Hypothalamus (tissue), 51 donors: ENCODE results near the gene CHST8.

Source experiments
- DNase-seq, 51 donors: peaks; one replicate each; lab custom pipeline; 2025; lab: John Stamatoyannopoulos, UW

Gene CHST8

DNA sequence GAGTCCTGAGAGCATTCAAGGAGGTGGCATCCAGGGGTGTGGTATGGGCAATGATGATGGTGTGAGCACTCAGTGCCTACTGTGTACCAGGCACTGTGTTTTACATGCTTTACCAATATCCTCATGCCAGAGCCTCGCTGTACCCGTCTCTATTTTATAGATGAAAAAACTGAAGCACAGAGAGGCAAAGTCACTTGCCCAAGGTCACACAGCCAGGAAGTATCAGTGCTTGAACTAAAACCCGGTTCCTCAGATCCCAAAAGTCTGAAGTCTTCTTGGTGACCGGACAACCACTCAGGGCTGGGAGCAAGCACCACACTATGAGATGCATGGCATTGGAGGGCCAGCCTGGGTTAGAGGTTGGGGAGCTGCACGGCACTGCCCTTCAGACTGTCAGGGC, 84.1 kb downstream of the CHST8 start:
- DNase-seq, result no peak

DNA sequence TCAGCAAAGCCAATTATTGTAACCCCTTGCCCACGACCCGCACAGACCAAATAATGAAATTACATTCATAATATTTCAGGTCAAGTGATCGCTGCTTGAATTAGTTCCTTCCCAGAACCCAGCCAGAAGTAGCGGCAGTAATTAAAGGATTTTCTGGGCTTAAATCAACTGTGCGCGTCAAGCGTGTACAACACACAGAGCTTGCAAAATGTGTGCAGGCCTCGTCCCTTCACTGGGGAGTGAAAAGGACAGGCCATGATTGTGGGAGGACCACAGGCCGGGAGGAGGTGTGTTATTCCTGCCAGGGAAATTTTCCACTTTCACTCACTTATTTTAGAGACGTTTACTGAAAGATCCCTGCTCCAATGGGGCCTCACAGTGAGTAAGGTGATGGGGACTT, 84.9 kb downstream of the CHST8 start:
- DNase-seq, result no peak

DNA sequence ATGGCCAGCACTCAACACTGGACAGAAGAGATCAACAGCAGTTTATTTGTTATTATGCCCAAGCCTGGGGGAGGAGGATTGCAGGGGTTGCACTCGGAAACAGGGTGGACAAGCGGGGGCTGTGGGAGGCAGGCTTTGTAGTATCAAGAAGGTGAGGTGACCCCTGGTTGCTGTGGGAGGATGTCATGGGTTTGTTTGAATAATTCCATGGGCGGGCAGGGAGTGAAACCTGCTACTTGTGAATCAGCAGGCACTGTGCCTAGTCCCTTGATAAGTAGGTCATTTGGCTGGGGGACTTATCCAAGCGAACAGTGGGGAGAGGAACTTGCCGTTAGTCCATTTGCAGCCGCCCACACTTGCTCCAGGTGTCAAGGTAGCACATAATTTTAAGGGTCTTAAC, 90.5 kb downstream of the CHST8 start:
- DNase-seq, result no peak

DNA sequence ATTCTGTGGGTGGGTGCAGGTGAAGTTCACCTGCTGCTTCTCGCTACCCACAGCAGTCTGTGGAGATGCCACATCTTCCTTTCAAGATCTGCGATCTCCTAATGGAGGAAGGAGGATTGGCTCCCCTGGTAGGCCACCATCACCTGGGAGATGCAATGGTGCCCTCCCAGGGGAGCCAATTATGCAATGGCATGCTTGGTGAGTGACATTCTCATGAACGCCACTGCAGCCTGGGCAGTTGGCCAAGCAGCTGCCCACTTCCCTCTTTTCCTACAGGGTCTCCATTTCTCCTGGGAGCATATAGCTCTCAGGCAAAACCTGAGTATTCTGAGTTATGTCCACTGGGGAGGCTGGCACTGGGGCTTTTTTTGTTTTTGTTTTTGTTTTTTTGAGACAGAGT, 91.4 kb downstream of the CHST8 start:
- DNase-seq, result no peak

DNA sequence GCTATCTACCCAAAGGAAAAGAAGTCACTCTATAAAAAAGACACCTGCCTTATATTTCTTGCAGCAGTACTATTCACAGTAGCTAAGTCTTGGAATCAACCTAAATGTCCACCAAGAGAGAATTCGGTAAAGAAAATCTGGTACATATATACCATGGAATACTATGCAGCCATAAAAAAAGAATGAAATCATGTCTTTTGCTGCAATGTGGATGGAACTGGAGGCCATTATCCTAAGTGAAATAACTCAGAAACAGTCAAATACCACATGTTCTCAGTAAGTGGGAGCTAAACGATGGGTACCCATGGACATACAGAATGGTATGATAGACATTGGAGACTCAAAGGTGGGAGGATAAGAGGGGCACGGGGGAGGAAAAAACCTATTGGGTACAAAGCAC, 92.4 kb downstream of the CHST8 start:
- no peak for DNase-seq

DNA sequence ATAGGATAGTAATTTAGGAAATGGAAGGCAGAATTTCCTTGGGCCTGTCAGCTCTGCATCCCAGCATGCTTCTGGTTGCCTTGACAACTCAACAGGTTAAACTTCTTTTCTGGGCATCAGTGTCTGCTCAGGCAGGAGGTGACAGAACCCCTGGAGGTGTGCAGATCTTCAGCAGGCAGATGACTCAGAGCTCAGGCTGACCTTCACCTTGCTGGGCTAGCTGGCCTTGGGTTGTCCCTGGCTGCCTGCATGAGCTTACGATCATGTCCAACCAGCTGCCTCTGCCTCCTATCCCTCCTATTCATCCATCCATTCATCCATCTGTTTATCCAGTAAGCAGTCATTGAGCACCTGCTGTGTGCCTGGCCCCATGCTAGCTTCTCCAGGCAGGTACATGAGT, 93.7 kb downstream of the CHST8 start:
- no peak for DNase-seq

DNA sequence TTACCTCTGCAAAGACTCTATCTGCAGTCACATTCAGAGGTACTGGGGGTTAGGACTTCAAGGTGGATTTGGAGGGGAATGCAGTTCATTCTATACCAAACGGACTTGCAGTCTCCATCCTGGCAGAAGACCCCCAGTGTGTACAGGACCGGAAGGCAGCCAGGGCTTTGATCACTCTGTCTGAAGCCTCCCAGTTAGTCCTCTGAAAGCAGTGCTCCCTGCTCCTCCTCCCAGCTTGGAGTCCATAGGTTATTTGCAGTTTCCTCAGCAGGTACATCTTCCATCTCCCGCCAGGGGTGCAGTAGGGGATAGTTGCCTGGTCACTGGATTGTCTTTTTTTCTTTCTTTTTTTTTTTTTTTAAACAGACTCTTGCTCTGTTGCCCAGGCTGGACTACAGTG, 96.1 kb downstream of the CHST8 start:
- no peak for DNase-seq

DNA sequence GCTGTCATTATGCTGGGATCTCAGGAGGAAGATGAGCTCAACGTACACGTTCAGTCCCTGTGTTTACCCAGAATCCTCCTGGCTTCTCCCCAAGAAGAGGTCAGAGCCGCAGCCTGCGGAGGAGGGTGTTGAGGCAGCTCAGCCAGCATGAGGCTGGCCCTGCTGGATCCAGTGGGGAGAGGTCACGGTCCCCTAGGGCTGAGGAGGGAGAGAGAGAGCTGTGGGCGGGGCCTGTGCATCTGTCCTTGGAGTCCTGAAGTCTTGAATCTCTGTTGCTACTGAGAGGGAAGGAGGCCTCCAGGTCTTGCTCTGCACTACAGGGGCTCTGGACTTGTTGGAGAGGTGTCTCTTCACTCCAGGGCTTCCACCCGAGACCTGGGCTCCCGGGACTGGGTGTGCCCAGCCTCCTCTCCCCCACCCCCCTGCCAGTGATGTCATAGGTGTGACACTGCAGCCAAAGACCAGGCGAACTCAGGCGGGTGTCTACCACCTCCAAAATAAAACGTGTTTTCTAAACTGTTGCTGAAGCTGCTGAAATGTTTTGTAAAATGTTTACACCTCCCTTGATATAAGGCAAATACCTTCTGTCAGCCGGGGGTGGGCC, 97.0 kb downstream of the CHST8 start:
- DNase-seq, result no peak

DNA sequence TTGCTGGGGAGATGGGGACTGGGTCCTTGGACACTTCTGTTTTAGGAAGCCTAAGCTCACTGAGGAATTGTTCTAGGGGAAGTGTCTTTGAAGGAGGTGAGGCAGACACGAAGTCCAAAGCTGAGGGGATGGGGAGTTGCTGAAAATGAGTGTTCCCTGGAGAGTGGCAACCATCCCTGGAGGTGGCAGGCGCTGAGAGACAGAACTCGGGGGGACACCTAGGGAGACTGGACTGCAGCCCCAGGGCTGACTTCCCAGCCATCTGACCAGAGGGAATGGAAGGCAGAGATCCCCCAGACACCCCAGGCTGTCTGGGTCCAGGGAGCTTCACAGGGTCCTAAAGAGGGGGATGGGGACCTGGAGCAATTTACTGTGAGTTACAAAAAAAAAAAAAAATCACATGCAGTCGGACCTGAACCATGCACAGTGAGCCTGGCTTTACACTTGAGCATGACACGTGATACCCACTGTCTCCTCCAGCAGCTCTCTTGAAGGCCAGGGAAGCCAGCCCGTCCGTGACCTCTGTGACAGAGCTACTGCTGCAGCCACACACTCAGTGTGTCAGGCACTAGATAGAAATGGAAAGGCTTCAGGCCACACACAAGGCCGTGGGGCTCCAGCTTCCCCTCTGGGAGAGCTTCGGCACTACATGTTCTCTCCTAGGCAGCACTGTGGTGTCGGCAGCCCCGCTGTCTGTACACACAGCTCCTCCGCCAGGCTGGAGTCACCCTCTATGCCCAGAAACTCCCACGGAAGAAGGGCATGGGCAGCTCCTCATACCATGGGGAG, 97.8 kb downstream of the CHST8 start:
- DNase-seq, result no peak

DNA sequence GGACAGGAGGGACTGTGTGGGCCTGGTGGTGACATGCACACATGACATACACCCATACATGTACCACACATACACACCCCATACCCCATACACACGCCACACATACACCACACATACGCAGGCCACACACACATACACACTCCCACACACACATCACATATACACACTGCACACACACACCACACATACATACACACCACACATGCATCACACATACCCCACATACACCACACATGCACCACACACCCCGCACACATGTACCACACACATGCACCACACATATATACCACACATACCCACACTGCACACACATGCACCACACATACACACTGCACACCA, 98.4 kb downstream of the CHST8 start:
- DNase-seq, result no peak

DNA sequence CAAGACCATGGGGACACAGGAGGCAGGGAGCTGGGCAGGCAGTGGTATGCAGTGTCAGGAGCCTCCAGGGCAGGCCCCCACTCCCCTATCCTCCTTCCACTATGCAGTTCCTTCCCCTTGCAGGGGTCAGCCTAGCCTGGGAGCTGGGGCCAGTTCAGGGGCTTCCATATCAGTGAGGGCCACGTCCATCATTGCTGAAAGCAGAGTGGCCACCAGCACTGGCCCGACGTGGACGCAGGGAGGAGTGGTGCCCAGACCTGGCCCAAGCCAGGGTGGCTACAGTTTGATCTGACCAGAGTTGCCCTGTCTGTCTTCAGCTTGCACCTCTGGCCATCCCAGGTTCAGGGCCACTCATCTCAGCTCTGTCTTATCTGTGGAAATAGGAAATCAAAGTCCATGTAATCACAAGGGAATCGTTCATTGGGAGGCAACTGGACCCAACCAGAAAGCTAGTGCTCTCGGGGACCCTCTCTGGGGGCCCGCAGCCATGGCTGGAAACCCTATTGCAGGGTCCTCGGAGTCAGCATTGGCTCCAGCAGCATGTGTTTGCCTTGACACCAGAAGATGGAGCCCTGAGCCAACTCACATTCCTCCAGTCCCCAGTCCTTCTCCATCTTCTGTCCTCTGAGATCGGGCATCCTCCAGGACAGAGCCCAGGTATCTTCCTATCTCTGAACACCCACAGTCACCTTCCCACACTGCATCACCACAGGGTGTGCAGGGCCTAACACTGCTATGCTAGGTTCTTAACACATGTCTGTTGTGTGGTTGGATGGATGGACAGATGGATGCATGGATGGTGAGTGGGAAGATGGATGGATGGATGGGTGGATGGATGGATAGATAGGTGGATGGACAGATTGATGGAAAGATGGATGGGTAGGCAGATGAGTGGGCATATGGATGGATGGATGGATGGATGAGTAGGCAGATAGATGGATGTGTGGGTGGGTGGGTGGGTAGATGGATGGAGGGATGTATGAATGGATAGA, 99.2 kb downstream of the CHST8 start:
- peak in 3 of 51 donors; percentile 2 to 4 (median 3) for DNase-seq

DNA sequence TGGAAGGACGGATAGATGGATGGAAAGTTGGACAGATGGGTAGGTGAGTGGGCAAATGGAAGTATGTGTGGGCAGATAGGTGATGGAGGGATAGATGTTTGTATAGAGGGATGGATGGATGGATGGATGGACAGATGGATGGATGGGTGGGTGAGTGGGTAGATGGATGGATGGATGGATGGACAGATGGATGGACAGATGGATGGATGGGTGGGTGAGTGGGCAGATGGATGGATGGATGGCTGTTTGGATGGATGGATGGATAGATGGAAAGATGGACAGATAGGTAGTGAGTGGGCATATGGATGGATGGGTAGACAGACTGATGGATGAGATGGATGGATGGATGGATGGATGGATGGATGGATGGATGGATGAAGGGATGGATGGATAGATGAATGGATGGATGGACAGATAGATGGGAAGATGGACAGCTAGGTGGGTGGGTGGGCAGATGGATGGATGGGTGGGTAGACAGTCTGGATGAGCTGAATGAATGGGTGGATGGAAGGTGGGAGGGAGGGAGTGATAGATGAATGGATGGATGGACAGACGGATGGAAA, 100.1 kb downstream of the CHST8 start:
- no peak for DNase-seq

DNA sequence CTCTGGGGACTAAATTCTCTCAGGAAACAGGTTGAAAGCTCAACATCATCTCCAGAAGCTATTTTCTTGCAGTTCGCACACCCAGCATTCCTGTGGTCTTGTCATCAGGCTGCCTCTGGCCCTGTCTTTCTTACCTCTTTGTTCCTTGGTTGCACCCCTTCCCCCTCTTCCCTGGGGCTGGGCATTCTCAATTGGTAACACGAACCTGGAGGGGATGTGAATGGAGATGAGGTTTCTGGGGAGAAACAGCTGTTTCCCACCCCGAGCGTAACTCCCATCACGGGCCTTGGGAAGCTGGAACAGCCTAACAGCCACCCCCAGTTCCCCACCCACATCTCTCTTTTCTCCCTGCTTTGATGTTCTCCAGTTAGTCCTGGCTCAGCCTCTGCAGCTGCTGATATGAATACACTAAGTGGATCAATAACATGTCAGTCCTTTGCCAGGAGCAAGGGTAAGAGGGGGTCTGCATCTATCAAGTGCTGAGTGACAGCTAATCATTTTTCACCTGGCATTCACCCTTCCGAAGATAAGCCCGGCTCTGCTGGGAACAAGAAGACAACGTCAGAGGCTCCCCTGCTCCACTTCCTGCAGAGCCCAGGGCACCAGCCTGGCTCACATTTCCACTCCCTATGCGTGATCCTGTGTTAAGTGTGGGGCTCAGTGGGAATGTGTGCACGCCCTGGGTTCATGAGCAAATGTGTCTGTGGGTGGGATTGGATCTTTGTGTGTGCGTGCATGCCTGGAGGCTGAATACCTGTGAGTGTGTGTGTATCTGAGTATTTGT, 100.9 kb downstream of the CHST8 start:
- peak in 1 of 51 donors; percentile 27 for DNase-seq

DNA sequence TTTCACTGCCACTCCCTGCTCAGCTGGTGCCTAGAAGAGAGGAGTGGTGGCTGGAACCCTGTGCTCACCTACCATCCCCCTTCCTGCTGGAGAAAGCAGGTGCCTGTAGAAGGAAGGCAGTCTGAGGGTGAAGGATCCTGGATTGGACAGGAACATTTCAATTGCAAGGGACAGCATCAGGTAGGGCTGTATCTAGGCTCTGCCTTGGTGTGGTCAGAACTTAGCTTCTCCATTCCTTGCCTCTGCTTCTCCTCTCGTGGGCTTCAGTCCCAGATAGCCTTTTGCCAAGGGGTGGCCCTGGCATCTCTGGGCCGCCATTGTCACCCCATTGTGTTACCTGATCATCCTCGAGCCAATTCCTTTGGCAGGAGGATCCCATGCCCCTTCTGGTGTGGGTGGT, 101.8 kb downstream of the CHST8 start:
- DNase-seq, result no peak

DNA sequence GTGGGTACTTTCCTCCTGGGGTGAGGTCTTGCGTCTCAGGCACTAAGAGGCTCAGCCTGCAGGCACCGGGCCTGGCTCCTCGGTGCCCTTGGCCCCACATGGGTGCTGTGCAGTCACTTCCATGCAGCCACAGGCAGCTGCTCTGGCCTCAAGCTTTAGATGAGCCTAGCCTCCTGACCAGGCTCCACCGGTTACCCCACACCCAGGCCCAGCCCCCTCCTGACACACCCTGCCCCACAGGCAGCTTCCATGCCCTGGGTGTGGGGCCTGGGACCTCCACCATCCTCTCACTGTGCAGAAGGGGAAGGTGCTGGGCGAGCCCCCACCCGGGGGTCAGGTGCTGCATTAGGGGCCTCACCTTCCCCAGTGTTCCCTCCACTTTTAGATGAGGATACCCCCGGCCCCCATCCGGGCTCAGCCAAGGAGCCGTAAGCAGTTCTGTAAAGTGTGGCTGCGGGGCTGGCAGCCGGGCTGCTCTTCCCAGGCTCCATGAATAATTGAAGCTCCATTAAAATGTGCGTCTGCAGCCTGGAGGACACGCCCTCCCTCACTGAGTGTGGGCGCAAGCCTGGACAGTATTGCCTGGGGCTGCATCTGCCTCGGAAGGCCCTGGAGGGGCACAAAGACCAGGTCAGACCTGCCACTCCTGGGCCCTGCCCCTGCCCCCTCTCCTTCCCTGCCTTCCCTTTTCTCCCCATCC, 102.4 kb downstream of the CHST8 start:
- DNase-seq, result no peak

DNA sequence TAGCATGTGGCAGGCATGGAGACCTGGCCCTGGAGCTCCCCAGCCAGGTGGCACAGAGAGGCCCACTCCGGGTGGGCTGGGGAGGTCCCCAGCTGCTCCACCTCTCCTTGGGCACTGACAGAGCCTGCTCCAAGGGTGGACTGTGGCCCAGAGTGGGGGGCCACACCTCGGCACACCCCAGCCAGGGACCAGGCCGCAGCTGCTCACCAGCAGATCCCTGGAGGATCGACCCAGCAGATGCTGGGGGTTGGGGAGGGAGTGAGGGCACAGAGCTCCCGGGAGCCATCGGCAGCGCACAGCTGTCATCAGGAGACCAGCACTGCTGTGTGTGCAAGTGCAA, 102.9 kb downstream of the CHST8 start:
- no peak for DNase-seq

DNA sequence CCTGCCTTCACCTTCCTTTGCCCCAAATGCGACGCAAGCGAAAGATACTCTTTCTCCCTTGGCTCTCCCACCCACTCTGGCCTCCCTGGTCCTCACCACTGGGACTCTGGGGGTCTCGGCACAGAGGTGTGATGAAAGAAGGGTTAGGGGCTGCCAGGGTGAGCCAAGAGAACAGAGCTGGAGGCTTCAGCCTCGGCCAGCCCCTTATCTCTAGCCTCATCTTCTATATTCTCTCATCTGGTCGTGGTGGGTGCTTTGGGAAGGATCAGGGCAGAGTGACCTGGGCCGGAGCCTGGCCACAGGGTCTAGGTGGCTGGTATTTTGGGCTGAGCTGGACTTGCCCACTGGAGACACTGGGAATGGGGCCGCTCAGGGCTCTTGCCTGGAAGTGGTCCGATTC, 103.8 kb downstream of the CHST8 start:
- no peak for DNase-seq

DNA sequence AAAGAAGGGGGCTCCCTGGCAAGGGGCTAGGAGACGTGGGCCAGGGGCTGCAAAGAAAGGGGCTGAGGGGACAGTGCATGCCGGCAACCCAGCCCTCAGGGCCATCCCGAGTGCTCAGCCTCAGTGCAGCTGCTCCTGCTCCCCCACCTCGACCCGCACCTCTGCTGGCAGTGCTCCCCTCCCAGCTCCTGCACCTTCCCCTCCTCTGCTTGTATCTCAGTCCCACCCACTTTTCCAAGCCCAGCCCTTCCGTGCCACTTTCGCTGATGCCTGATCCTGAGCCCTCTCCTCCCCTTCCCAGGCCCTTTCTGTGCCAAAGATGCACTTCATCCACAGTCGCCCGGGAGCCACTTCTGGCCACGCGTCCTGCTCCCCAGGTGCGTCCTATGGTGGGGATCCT, 105.0 kb downstream of the CHST8 start:
- no peak for DNase-seq

DNA sequence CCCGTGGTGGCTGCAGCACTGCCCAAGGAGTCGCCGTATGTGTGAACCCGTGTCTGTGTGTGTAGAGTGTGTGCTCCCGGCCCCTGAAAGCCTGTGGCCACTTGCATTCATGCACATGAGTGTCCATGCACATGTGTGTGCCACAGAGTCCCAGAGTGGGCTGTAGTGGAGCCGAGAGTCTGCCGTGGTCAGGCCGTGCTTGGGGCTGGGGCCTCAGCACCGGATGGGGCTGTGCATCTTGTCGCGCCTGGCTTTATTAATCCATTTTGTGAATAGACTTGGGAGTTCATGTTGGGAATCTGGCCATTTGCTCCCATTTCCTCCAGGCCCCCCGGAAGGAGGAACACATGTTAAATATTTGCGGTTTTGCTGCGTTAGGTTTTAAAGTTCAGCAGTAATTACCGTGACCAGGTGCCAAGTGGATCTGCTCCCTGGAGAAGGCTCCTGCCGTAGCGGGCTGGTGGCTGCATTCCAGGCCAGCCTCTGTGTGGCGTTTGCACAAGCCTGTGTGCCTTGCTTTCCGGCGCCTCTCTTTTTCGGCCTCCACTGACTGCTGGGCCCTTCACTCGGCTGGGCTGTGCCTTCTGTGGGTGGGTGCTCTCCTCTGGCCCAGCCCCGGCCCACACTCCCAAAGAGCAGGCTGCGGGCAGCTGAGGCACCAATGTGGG, 105.7 kb downstream of the CHST8 start:
- DNase-seq, result no peak
